ENCODE measurements around the gene RNF8.

DNA sequence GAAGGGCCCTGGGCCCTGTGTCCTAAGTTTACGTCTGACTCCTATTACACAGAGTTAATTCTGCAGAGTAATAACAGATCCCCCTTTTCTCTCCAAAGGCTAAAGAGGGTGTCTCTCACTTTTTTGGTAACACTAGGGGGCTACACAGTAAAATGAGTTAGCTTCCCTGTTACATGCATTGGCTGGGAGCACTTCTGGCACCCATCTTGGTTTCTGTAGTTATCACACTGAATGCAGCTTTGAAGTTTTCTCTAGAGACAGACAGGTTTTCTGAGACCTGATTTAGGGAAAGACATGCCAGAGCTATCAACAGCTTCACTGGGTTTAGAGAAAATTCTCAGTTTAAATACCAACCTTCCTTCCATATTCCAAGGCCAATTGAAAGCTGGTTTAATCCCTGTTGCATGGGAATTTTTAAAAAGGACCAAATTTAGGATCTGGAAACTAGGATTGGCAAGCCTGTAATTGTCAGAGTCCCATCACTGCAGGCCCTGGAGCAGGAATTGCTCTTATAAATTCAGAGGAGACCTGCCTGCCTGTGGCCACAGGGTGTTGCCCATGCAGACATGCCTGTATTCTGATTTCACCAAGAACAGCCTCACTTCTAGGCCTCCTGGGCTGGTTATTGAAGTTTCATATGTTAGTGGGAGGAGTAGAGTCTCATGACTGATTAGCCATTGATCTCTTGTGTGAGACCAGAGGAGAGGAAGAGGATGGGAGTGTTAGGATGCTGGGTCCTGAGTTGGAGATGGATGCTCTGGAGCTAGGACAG, 29.4 kb downstream of the RNF8 start:
- no peak for TF ChIP-seq POLR2A (IDR thresholded peaks at IDR 0.05)
- TF ChIP-seq, protein P1, sequence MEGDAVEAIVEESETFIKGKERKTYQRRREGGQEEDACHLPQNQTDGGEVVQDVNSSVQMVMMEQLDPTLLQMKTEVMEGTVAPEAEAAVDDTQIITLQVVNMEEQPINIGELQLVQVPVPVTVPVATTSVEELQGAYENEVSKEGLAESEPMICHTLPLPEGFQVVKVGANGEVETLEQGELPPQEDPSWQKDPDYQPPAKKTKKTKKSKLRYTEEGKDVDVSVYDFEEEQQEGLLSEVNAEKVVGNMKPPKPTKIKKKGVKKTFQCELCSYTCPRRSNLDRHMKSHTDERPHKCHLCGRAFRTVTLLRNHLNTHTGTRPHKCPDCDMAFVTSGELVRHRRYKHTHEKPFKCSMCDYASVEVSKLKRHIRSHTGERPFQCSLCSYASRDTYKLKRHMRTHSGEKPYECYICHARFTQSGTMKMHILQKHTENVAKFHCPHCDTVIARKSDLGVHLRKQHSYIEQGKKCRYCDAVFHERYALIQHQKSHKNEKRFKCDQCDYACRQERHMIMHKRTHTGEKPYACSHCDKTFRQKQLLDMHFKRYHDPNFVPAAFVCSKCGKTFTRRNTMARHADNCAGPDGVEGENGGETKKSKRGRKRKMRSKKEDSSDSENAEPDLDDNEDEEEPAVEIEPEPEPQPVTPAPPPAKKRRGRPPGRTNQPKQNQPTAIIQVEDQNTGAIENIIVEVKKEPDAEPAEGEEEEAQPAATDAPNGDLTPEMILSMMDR (IDR thresholded peaks at IDR 0.05), result no peak

All from testis (tissue), 2 donors.